Esophagus squamous epithelium (tissue), 4 donors: Measurements from ENCODE around the gene MCC.

Source experiments
- POLR2A ChIP-seq, 4 donors: fragments of 450-650 bp; IDR thresholded peaks; one replicate each; pipeline ENCODE4 v1.6.1; 2017; ENCODE audit warnings: antibody characterized with exemption in 4 of 4, mild to moderate bottlenecking in 4 of 4, moderate library complexity in 3 of 4
- TF ChIP-seq, protein P1 (sequence below), 6 experiments: fragments of 450-650 bp in 4 of 6; fragments of 200-600 bp in 2 of 6; sonication (generic) in 2 of 6; IDR thresholded peaks; one replicate each; pipeline ENCODE4 v1.5.1; 2016 to 2019; ENCODE audit warnings: antibody characterized with exemption in 6 of 6, mild to moderate bottlenecking in 4 of 6, moderate library complexity in 4 of 6

DNA sequence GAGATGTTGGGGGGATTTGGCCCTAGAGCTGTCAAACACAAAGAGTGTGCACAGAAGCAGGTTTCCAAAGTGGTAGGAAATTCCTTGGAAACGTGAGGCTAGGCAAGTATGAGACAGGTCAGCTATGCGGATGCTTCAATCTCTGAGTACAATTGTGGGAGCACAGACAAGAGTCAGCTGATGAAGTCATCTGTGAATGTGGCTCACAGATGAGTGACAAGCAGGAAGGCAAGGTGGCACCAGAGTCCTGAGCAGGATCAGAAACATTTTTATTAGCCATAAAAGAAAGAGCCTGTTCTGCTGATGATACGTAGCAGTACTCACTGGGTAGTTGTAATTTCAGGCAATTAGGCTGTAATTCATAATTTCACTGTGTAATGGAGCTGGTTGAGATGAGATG is 394.7 kb downstream of the MCC start:
- TF ChIP-seq, protein P1, sequence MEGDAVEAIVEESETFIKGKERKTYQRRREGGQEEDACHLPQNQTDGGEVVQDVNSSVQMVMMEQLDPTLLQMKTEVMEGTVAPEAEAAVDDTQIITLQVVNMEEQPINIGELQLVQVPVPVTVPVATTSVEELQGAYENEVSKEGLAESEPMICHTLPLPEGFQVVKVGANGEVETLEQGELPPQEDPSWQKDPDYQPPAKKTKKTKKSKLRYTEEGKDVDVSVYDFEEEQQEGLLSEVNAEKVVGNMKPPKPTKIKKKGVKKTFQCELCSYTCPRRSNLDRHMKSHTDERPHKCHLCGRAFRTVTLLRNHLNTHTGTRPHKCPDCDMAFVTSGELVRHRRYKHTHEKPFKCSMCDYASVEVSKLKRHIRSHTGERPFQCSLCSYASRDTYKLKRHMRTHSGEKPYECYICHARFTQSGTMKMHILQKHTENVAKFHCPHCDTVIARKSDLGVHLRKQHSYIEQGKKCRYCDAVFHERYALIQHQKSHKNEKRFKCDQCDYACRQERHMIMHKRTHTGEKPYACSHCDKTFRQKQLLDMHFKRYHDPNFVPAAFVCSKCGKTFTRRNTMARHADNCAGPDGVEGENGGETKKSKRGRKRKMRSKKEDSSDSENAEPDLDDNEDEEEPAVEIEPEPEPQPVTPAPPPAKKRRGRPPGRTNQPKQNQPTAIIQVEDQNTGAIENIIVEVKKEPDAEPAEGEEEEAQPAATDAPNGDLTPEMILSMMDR (IDR thresholded peaks at IDR 0.05), result no peak
- TF ChIP-seq POLR2A (IDR thresholded peaks at IDR 0.05), result no peak
